Activated CD8-positive, alpha-beta memory T cell treated with anti-CD3 and anti-CD28 coated beads for 24 hours (primary cell): ENCODE data around the gene TPM2.
"Not testable (repeated sequence)": the region's sequence is repeated elsewhere in the genome, so short reads cannot be mapped to it uniquely, and the experiment has no call there.

Source experiments
- DNase-seq: peaks from one replicate; pipeline ENCODE4 v3.0.0-alpha.2; 2020

The TPM2 gene

GRCh38 chr9:35651956-35652828, 37.5 kb downstream of the TPM2 start:
- DNase-seq = no peak

- DNase-seq = peak; percentile 76
Observed at GRCh38 chr9:35650341-35651158, 39.2 kb downstream of the TPM2 start, which contains the start of gene SIT1. Gene SIT1, minus strand, starts transcription at chr9:35650931. Its CDS starts 78 bp downstream, at chr9:35650853.

- DNase-seq = peak; percentile 79
Observed at GRCh38 chr9:35649431-35650340, 40.0 kb downstream of the TPM2 start.

DNA sequence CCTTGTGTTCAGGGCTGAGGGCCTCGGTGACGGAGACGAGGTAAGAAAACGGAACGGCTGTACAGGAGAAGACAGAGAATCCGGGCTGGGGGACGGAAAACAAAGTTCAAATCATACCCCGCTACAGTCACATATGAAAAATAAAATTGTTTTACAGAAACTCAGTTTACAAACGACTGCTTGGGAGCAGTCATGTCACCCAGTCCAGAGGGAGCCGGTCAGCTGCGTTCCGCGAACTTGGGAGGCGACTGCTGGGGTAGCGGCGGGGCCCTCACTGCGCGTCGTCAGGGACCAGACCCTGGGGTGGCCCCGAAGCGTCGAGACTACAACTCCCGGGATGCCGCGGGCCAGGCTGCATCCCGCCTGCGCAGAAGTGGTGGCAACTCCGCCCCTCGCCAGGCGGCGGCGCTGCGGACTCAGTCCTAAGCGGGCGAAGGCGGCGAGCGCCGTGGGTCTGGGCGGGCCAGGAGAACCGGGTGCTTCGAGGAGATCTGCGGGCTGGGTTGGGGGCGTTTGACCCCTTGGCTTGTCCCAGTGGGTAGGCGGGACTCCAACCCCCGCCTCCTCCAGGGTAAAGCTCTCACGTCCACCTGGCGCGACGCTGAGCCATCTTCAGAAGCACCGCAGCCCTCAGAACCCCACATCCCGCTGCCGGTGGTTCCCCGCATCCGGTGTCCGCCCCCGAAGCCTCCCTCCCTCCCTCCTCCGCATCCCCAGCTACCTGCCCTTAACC, 43.0 kb downstream of the TPM2 start:
- peak; percentile 97 for DNase-seq

GRCh38 chr9:35646153-35646532, 43.6 kb downstream of the TPM2 start:
- no peak for DNase-seq

- not testable (repeated sequence) for DNase-seq
Observed at GRCh38 chr9:35645736-35646135, 44.0 kb downstream of the TPM2 start.

DNA sequence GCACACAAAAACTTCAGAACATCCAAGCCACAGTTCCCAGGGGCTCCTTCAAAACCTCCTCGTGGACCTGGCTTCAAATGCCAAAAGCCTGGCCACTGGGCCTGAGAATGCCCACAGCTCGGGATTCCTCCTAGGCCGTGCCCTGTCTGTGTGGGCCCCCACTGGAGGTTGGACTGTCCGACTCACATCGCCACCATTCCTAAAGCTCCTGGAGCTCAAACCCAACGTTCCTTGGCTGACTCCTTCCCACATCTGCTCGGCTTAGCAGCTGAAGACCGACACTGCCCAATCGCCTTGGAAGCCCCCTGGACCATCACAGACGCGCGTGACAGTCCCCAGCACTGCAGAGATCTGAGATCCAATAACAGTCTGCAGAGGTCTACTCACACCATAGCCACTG, 46.7 kb downstream of the TPM2 start:
- DNase-seq = no peak

DNA sequence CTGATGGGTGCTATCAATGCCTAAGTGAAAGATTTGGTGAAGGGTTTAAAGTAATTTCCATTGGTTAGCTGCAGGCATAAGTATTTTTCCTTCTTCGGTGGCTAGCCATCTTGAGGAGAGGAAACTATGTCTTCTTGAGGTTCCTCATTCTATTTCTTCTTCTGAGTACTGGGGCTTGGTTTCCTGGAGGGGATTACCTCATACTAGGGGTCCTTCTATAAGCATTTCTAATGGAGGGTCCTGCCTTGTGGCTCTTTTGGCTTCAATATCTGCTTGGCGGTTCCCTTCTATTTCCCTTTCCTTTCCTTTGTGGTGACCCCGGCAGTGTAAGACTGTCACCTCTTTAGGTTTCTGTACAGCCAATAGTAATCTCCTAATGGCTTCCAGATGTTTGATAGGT, 48.2 kb downstream of the TPM2 start:
- not testable (repeated sequence) for DNase-seq

DNA sequence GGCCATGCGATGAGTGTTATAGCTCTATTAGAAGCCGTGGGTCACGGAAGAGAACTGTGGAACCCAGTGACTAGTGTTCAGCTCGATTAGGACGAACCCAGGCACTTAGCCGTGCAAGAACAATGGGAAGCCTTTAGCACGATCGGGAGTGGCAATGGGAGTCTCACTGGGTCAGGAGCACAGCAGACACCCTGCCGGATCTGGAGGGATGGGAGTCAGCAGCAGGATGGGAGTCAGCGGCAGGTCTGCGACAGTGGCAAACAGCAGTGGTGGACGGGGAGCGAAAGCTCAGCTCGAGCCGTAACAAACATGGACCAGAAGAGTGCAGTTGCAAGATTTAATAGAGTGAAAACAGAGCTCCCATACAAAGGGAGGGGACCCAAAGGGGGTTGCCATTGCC, 49.3 kb downstream of the TPM2 start:
- not testable (repeated sequence) for DNase-seq

- DNase-seq = no peak
Observed at GRCh38 chr9:35639631-35640030, 50.1 kb downstream of the TPM2 start.

- not testable (repeated sequence) for DNase-seq
Observed at GRCh38 chr9:35639225-35639624, 50.5 kb downstream of the TPM2 start.

DNA sequence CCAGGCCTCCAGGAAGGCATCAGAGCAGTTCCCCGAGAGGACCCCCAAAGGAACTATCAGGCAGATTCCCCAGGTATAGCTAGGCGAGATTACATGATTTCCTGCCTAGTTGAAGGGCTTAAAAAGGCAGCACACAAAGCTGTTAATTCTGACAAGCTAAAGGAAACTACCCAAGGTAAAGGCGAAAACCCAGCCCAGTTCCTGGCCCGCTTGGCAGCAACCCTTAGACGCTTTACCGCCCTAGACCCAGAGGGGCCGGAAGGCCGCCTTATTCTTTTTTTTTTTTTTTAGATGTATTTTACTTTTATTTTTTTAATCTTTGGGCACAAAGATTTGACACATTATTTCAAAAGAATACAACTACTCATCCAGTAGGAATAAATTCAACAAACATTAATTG, 51.0 kb downstream of the TPM2 start:
- DNase-seq = not testable (repeated sequence)

GRCh38 chr9:35637427-35637955, 52.2 kb downstream of the TPM2 start:
- DNase-seq = not testable (repeated sequence)

DNA sequence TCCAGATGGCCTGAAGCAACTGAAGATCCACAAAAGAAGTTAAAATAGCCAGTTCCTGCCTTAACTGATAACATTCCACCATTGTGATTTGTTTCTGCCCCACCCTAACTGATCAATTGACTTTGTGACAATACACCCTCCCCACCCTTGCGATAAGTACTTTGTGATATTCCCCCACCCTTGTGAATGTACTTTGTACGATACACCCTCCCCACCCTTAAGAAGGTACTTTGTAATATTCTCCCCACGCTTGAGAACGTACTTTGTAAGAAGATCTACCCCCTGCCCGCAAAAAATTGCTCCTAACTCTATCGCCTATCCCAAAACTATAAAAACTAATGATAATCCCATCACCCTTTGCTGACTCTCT, 52.9 kb downstream of the TPM2 start:
- DNase-seq = not testable (repeated sequence)

DNA sequence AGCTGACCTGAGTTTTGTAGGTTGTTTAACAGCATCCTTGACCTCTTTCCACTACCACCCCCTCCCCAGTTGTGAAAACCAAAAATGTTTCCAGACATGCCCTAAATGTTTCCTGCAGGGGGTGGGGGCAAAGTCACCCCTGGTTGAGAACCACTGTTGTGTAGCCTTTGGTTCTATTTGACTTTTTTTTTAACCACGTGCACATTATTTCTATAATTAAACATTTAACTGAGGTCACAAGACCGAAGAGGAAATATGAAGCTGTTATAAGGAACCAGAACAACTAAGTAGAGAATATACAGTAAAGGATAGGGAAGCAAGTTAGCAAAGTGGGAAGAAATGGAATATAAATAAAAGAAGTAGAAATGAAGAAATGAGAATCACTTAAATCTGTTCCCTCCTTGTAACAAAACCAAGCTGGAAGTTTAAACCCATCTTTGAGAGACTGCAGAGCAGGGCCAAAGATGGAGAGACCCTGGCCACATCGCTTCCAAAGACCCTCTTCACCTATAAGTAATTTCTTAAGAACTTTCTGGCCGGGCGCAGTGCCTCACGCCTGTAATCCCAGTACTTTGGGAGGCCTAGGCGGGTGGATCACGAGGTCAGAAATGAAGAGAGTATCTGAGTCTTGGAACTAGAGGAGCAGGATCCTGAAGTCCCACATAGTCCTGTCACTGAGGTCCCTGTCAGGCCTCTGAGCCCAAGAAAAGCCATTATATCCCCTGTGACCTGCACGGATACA, 53.4 kb downstream of the TPM2 start:
- DNase-seq = no peak

- DNase-seq = no peak
Observed at GRCh38 chr9:35635730-35636129, 54.0 kb downstream of the TPM2 start.
